ENCODE data around the gene CHST2. TPM values are rescaled to one million over a fixed set of nuclear protein-coding genes. Genes with fewer than 3 reads are reported as not detected.

The CHST2 gene
- total RNA-seq, 1 donor from 2014 or later = 51.7 TPM

GRCh38 chr3:143090976-143091837 lies 28.4 kb upstream of the CHST2 start:
- peaks cover 4% of the 10 kb centered on the region for H3K27me3 Mint-ChIP-seq (ENCODE audit: unreplicated experiment)
- DNase-seq = no peak
- peaks cover 7% of the 10 kb centered on the region for H3K9me3 Mint-ChIP-seq (ENCODE audit: unreplicated experiment)
- H3K4me3 Mint-ChIP-seq (ENCODE audit: unreplicated experiment) = no peak overlapping the region
- H3K36me3 Mint-ChIP-seq (ENCODE audit: unreplicated experiment) = no peaks in the 10 kb centered on the region
- H3K27ac Mint-ChIP-seq (ENCODE audit: unreplicated experiment) = peak overlapping the region; percentile 69
- peaks cover 19% of the 10 kb centered on the region for H3K4me1 Mint-ChIP-seq (ENCODE audit: low read depth, unreplicated experiment)
- no peak for TF ChIP-seq CTCF (IDR thresholded peaks at IDR 0.05; ENCODE audit: partially characterized antibody, unreplicated experiment)

- DNase-seq = no peak
- peaks cover 19% of the 10 kb centered on the region for H3K4me1 Mint-ChIP-seq (ENCODE audit: low read depth, unreplicated experiment)
- H3K27ac Mint-ChIP-seq (ENCODE audit: unreplicated experiment) = no peak overlapping the region
- no peaks in the 10 kb centered on the region for H3K36me3 Mint-ChIP-seq (ENCODE audit: unreplicated experiment)
- no peak for TF ChIP-seq CTCF (IDR thresholded peaks at IDR 0.05; ENCODE audit: partially characterized antibody, unreplicated experiment)
- peaks cover 7% of the 10 kb centered on the region for H3K9me3 Mint-ChIP-seq (ENCODE audit: unreplicated experiment)
- H3K27me3 Mint-ChIP-seq (ENCODE audit: unreplicated experiment) = peaks cover 4% of the 10 kb centered on the region
- H3K4me3 Mint-ChIP-seq (ENCODE audit: unreplicated experiment) = no peak overlapping the region
These were observed 27.4 kb upstream of the CHST2 start for GRCh38 chr3:143092191-143092590.

DNA sequence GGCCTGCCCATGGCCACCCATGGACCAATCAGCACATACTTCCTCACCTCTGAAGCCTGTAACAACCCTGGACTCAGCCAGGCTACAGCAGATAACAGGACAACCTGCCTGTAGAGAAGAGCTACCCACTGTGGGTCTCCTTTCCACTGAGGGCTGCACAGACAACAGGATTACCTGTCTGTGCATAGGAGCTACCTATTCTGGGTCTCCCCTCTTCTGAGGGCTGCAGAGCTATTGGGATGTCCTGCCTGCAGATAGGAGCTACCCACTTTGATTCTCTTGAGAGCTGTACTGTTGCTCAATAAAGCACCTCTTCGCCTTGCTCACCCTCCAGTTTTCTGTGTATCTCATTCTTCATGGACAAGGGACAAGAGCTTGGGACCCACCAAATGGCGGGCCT lies 23.8 kb upstream of the CHST2 start:
- Mint-ChIP-seq H3K36me3 (ENCODE audit: unreplicated experiment) (no peaks in the 10 kb centered on the region), H3K27me3 (ENCODE audit: unreplicated experiment) (no peaks in the 10 kb centered on the region), H3K4me3 (ENCODE audit: unreplicated experiment) (no peak overlapping the region), H3K4me1 (ENCODE audit: low read depth, unreplicated experiment) (peaks cover 15% of the 10 kb centered on the region), H3K9me3 (ENCODE audit: unreplicated experiment) (no peaks in the 10 kb centered on the region), H3K27ac (ENCODE audit: unreplicated experiment) (no peak overlapping the region)
- DNase-seq = no peak
- TF ChIP-seq CTCF (IDR thresholded peaks at IDR 0.05; ENCODE audit: partially characterized antibody, unreplicated experiment) = no peak

GRCh38 chr3:143098032-143098764 lies 21.4 kb upstream of the CHST2 start:
- no peaks in the 10 kb centered on the region for H3K9me3 Mint-ChIP-seq (ENCODE audit: unreplicated experiment)
- peaks cover 3% of the 10 kb centered on the region for H3K36me3 Mint-ChIP-seq (ENCODE audit: unreplicated experiment)
- H3K4me3 Mint-ChIP-seq (ENCODE audit: unreplicated experiment) = no peak overlapping the region
- peaks cover 4% of the 10 kb centered on the region for H3K4me1 Mint-ChIP-seq (ENCODE audit: low read depth, unreplicated experiment)
- no peak for DNase-seq
- no peak for TF ChIP-seq CTCF (IDR thresholded peaks at IDR 0.05; ENCODE audit: partially characterized antibody, unreplicated experiment)
- H3K27me3 Mint-ChIP-seq (ENCODE audit: unreplicated experiment) = no peaks in the 10 kb centered on the region
- H3K27ac Mint-ChIP-seq (ENCODE audit: unreplicated experiment) = no peak overlapping the region

- no peak overlapping the region for H3K4me3 Mint-ChIP-seq (ENCODE audit: unreplicated experiment)
These were observed 20.4 kb upstream of the CHST2 start for GRCh38 chr3:143099210-143099609.

More at GRCh38 chr3:143099210-143099609, 20.4 kb upstream of the CHST2 start:
- Mint-ChIP-seq H3K27me3 (ENCODE audit: unreplicated experiment) (no peaks in the 10 kb centered on the region), H3K9me3 (ENCODE audit: unreplicated experiment) (peaks cover 2% of the 10 kb centered on the region), H3K27ac (ENCODE audit: unreplicated experiment) (no peak overlapping the region), H3K36me3 (ENCODE audit: unreplicated experiment) (peaks cover 10% of the 10 kb centered on the region), H3K4me1 (ENCODE audit: low read depth, unreplicated experiment) (peaks cover 3% of the 10 kb centered on the region)
- no peak for TF ChIP-seq CTCF (IDR thresholded peaks at IDR 0.05; ENCODE audit: partially characterized antibody, unreplicated experiment)
- no peak for DNase-seq

Data from glutamatergic neuron (in vitro differentiated cells).